RPMI7951 (cell line): ENCODE results near the gene SPR. TPM values are rescaled to one million over a fixed set of nuclear protein-coding genes. Genes with fewer than 3 reads are reported as not detected.

Experiments used
- DNase-seq: peaks from one replicate; pipeline ENCODE4 v3.0.0-alpha.2; 2012; ENCODE audit warnings: low read depth
- total RNA-seq: library from RNA; depleted of rRNA; stranded (reverse); fragments of >200 nt; shearing (Covaris generic); gene quantifications from 2 replicates; pipeline ENCODE4 v1.2.3, GENCODE V29; 2014; rRNA removed

Gene SPR
- 26.6 and 30.7 TPM in 2 replicates for total RNA-seq

DNA sequence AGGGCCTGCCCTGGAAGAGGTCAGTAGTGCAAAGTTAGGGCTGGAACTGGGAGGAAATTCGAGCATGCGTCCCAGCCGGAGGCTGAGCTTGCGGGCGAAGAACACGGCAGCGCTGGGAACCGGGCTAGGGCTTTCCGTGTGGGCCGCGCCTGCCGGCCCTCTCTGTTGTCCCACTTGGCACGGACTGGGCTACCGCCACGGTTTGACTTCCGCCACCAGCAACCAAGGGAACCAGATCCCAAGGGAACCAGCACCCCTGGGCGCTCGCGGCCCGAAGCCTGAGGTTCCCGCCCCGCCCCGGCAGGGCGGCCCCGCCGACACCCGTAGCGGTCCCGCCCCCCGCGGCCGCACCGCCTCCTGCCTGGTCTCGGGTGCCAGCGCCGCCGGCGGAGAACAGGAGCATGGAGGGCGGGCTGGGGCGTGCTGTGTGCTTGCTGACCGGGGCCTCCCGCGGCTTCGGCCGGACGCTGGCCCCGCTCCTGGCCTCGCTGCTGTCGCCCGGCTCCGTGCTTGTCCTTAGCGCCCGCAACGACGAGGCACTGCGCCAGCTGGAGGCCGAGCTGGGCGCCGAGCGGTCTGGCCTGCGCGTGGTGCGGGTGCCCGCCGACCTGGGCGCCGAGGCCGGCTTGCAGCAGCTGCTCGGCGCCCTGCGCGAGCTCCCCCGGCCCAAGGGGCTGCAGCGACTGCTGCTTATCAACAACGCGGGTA is at the start of gene SPR:
Gene SPR (plus strand): TSS at position 377 of the 708 bp plus-strand sequence. CDS start 25 bp downstream, at position 402.
- DNase-seq: peak; percentile 76

DNA sequence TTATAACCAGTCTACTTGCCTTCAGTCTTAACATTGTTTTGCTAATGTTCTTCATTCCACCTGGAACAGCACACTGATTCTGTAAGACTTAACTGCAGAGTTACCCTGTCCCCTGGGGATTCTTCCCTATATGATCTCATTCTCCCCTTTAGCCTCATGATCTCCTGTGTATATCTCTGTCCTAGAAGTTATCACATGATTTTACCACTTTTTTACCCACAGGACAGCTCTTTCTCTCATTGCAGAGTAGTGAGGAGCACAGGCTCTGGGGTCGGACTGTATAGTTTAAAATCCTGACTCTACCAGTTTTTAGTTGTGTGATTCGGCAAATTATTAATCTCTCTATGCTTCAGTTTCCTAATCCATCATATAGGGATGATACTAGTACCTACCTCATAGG is 47.1 kb upstream of the SPR start:
- DNase-seq: no peak

DNA sequence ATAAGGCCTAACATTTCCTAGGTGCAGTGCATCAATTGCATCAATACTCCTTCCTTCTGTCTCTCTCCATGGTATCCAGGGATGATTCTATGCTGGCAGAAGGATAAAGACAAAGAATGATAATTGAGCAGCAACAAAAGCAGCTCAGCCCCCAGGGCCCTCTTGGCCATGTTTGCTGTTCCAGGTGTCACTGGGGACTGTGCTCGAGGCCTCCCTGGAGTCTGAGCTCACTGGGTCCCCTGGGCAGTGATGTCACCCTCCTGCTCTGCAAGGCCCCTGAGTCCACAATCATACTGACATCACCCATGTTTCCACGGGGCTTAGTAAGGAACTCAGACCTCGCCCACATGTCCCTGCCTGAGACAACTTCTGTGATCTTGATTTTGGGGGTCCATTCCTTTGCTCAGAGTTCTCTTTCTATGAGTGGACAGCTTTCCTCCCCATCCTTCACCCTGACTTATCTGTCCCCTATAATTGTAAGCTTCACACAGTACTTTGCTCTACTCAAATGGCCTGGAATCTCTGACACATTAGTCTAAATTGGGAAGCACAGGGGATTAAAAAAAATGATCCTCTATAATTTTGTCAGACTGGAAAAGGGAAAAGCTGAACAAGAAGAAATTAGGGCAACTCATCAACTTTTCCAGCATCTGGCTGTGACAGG is 45.6 kb upstream of the SPR start:
- no peak for DNase-seq

DNA sequence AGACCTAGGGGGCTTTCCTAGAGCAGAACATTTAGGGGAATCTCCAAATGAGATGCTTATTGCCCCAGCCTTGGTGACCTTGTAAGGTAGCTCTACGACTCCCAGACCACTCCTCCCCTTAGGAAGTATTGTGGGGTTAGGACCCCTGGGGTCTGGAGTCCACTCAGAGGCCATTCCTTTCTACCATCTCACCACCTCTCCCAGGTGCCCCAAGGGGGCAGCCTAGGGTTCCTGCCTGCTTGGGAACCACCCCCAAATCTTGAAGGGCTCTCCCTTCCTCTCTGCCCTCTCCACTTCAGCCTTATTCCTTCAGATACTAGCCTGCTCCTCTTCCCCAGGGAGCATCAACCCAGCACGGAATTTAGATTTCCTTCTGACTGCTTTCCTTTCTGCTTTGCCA is 43.9 kb upstream of the SPR start:
- DNase-seq: no peak

DNA sequence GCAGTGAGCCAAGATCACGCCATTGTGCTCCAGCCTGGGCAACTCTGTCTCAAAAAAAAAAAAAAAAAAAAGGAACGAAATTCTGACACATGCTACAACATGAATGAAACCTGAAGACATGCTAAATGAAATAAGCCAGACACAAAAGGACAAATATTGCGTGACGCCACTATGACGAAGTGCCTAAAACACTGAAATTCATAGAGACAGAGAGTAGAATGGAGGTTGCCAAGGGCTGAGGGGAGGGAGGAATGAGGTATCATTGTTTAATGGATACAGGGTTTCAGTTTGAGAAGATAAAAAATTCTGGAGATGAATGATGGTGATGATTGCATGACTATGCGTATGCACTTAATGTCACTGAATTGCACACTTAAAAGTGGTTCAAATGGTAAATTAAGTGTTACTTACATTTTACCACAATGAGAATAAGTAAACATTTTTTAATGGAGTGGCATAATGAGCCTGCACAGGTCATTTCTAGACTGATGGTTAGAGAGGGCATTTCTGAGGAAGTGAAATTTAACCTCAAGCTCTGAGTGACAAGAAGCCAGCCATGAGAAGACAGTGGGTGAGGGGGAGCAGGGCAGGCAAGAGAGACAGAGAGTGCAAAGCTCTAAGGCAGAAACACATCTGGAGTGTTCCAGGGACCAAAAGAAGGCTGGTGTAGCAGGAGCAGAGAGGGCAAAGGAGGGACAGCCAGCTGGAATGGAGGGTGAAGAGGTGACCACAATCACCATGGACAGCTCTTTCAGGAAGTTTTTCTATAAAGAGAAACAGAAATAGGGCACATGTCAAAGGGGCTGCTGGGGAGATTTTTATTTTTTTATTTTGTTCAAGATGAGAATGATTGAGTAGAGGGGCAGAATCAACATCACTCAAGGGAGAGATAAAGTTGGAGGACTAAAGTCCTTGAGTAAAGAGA is 40.8 kb upstream of the SPR start:
- no peak for DNase-seq

DNA sequence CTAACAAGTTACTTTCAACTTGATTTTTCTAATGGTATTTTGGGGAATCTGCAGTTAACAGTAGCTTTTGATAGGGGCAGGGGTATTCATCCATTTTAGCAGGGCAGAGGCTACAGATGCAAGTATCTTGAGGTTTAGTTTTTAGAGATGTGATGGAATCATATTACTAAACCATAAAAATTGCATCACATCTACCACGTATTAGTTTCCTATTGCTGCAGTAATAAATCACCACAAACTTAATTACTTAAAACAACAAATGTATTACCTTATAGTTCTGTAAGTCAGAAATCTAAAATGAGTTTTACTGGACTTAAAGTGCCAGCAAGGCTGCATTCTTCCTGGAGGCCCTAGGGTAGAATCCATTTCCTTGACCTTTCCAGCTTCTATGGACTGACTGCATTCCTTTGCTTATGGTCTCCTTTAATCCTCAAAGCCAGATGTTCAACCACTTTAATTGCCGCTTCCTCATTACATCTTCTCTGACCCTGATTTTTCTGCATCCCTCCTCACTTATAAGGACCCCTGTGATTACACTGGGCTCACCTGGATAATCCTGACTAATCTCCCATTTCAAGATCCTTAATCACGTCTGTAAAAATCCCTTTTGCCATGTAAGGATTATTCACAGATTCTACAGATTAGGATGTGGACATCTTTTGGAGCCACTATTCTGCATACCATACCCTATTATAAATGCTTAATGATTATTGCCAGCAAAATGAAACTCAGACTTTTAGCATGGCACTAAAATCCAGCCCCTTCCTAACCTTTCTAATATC is 39.5 kb upstream of the SPR start:
- DNase-seq: no peak

DNA sequence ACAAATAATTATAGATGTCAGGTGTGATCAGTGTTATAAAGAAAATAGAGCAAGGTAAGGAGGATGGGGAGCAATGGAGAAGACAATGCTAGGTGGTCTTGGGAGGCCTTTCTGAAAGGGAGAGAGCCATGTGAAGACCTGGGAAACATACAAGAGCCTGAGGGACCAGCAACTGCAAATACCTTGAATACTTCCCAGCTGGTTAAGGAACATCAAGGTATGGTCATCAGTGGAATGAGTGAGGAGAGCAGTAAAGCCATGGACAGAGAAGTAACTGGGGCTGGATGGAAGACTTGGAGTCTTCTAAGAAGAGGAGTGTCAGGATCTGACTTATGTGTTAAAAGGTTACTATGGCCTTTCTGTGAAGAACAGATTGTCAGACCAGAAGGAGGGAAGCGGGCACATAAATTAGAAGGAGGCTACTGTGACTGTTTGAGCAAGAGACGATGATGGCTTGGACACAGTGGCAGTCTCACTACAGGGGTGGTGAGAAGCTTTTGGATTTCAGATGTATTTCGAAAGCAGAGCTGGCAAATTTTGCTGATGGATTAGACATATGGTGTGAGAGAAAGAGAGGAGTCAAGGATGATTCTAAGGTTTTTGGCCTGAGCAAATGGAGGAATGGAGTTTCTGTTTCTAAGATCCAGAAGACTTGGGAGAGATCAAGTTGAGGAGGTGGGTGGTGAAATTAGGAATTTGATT is 38.6 kb upstream of the SPR start:
- DNase-seq: no peak

- DNase-seq: no peak
Measured at GRCh38 chr2:72849138-72849462, 38.1 kb upstream of the SPR start.

DNA sequence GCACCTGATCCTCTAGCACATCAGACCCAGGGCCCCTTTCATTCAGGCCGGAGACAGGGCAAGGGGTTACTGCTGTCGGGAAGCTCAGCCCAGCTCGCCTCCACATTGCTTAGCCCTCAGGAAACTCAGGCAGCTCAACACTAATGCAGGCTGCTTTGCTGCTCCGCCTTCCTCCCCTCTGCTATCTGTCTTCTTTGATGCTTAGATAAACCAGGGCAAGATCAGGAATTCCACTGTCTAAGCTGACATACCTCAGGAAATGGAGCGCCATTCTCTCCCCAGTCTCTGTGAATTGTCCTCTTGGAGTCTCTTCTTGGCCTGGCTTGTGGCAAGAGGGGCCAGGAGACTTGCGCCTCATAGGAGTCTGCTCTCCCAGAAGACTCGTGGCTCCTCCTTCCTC is 35.9 kb upstream of the SPR start:
- DNase-seq: no peak

DNA sequence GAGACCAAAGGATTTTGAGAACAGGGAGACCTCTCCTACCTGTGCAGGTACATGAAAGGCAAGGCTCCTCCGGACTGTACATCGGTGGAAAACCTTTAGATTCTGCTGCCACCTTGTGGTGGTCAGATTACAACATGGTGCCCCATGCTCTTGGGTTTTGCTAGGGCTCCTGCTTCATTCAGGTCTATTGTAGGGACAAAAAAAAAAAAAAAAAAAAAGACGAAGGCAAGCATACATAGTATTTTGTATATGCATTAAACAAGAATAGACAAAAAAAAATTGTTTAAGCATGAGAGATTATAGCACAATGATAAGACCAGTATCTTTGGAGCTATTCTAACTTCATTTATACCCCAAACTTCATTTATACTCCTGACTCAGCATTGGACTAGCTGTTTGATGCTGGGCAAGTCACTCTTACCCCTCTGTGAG is 27.4 kb upstream of the SPR start:
- DNase-seq: peak; percentile 56

- DNase-seq: peak; percentile 80
Measured at GRCh38 chr2:72862239-72862988, 24.8 kb upstream of the SPR start.

DNA sequence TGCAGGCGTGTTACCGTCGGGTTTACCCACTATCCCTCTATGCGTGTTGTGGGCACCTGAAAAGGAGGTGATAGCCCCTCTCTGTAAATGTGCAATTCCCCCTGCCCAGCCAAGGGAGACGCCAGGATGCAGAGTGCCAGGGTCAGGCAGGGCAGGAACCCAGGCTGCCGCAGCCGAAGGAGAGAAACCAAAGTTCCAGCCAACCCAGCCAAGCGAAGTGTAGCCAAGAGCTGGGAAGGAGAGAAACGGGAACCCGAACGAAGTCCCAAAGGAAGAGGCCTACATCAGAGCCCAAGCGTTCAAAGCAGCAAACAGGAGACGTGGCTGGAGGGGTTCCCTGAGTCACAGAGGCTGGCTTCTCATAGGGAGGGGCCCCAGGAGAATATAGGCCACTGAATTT is 24.2 kb upstream of the SPR start:
- DNase-seq: no peak

DNA sequence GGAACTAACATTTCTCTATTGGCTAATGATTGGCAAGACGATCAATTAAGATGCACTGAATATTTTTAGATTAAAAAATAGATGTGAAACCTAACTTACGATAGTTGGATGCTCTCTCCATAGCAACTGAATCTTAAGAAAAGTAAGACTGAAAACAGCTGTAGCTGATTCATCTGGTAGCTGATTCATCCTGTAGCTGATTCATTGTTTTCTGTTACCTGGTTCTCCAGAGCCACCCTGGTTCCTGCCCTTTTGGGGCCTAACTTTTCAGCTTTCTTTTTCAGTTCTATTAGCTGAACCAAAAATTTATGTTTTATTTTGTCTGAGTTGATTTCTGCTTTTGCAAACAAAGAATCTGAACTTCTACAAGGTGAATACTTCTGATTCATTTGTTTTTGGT is 22.7 kb upstream of the SPR start:
- DNase-seq: peak; percentile 67

GRCh38 chr2:72871060-72871459 is 16.1 kb upstream of the SPR start:
- no peak for DNase-seq

GRCh38 chr2:72871880-72872279 is 15.3 kb upstream of the SPR start:
- no peak for DNase-seq

DNA sequence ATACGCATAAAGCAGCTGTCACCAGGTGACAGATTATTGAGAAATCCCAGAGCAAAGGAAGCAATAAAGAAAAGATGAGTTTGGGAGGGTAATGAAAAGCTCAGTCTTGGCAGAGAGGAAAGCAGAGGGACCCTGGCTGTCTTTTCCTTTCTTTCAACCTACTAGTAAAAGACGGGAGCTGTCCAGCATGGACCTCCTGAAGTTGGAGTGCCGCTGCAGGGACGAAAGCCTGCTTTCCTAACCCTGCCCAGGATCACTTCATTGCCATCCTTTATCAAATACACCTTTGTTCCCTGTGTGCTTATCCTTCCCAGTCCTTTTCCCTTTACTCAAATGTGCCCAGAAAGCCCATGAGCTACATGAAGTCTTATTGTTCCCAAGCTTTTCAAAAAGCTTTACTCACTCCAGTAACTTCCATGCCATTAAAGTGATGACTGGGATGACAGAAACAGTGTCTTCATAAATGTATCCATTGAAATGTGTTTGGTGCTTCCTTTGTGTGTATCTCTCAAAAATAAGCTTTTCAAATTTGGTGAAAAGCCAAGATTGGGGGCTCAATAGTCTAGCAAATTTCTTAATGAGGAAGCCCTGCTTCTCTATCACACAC is 3.7 kb upstream of the SPR start:
- peak; percentile 44 for DNase-seq

- no peak for DNase-seq
Measured at GRCh38 chr2:72886505-72887031, 640 bp upstream of the SPR start.

GRCh38 chr2:72887740-72888437 is 681 bp downstream of the SPR start:
- peak; percentile 87 for DNase-seq
